HEK293 (cell line): Measurements from ENCODE around the gene GDAP1L1.

Experiments used
- CTCF ChIP-seq: fragments of 450-650 bp; formaldehyde crosslinking; IDR thresholded peaks from 2 replicates; pipeline ENCODE4 v1.5.1; 2016; ENCODE audit warnings: missing biosample characterization, missing genetic modification characterization
- GFI1B ChIP-seq: fragments of 450-650 bp; formaldehyde crosslinking; IDR thresholded peaks from 2 replicates; pipeline ENCODE4 v1.5.1; 2016; ENCODE audit warnings: missing biosample characterization, missing genetic modification characterization
- REST ChIP-seq: fragments of 450-650 bp; formaldehyde crosslinking; IDR thresholded peaks from 2 replicates; pipeline ENCODE4 v1.5.1; 2016; ENCODE audit warnings: missing biosample characterization, missing genetic modification characterization
- SCRT2 ChIP-seq: fragments of 450-650 bp; formaldehyde crosslinking; IDR thresholded peaks from 2 replicates; pipeline ENCODE4 v1.5.1; 2016; ENCODE audit warnings: missing biosample characterization, missing genetic modification characterization
- SETDB1 ChIP-seq: IDR thresholded peaks from one replicate; pipeline ENCODE4 v1.6.1; 2017; ENCODE audit warnings: mild to moderate bottlenecking, low read length, moderate library complexity, mixed read lengths; ENCODE audit not compliant: insufficient read length
- TRIM28 ChIP-seq: IDR thresholded peaks from 2 replicates; pipeline ENCODE4 v1.6.1; 2011; ENCODE audit warnings: low read length, control low read depth, borderline replicate concordance
- WT1 ChIP-seq: fragments of 450-650 bp; formaldehyde crosslinking; IDR thresholded peaks from 2 replicates; pipeline ENCODE4 v1.5.1; 2016; ENCODE audit warnings: missing biosample characterization, missing genetic modification characterization
- ZBTB26 ChIP-seq: fragments of 450-650 bp; formaldehyde crosslinking; optimal IDR thresholded peaks from 2 replicates; pipeline ENCODE3; 2016; ENCODE audit warnings: missing biosample characterization, mild to moderate bottlenecking, missing genetic modification characterization
- ZBTB6 ChIP-seq: fragments of 450-650 bp; formaldehyde crosslinking; IDR thresholded peaks from 2 replicates; pipeline ENCODE4 v1.5.1; 2017; ENCODE audit warnings: missing biosample characterization, missing genetic modification characterization
- ZNF148 ChIP-seq: fragments of 450-650 bp; formaldehyde crosslinking; IDR thresholded peaks from 2 replicates; pipeline ENCODE4 v1.5.0; 2017; ENCODE audit warnings: missing biosample characterization, missing genetic modification characterization, borderline replicate concordance
- ZNF174 ChIP-seq: fragments of 450-650 bp; formaldehyde crosslinking; IDR thresholded peaks from 2 replicates; pipeline ENCODE4 v1.5.0; 2017; ENCODE audit warnings: missing biosample characterization, mild to moderate bottlenecking, missing genetic modification characterization
- ZNF19 ChIP-seq: fragments of 450-650 bp; formaldehyde crosslinking; IDR thresholded peaks from 2 replicates; pipeline ENCODE4; 2016; ENCODE audit warnings: missing biosample characterization, missing genetic modification characterization, low read depth
- ZNF292 ChIP-seq: fragments of 450-650 bp; formaldehyde crosslinking; IDR thresholded peaks from 2 replicates; pipeline ENCODE4 v1.5.1; 2016; ENCODE audit warnings: low read depth, missing biosample characterization, missing genetic modification characterization, borderline replicate concordance
- ZNF324 ChIP-seq: fragments of 450-650 bp; formaldehyde crosslinking; IDR thresholded peaks from 2 replicates; pipeline ENCODE4 v1.5.1; 2016; ENCODE audit warnings: missing biosample characterization, missing genetic modification characterization
- ZNF558 ChIP-seq: fragments of 450-650 bp; formaldehyde crosslinking; IDR thresholded peaks from 2 replicates; pipeline ENCODE4 v1.5.1; 2016; ENCODE audit warnings: missing biosample characterization, missing genetic modification characterization
- ZNF585B ChIP-seq: fragments of 450-650 bp; formaldehyde crosslinking; IDR thresholded peaks from 2 replicates; pipeline ENCODE4 v1.5.1; 2016; ENCODE audit warnings: missing biosample characterization, missing genetic modification characterization
- ZNF624 ChIP-seq: fragments of 450-650 bp; formaldehyde crosslinking; IDR thresholded peaks from 2 replicates; pipeline ENCODE4 v1.5.1; 2017; ENCODE audit warnings: missing biosample characterization, missing genetic modification characterization
- ZNF639 ChIP-seq: fragments of 450-650 bp; formaldehyde crosslinking; IDR thresholded peaks from 2 replicates; pipeline ENCODE4 v1.5.1; 2016; ENCODE audit warnings: missing biosample characterization, missing genetic modification characterization
- ZNF704 ChIP-seq: fragments of 450-650 bp; formaldehyde crosslinking; IDR thresholded peaks from 2 replicates; pipeline ENCODE4 v1.5.1; 2016; ENCODE audit warnings: missing biosample characterization, missing genetic modification characterization
- ZNF76 ChIP-seq: fragments of 450-650 bp; formaldehyde crosslinking; IDR thresholded peaks from 2 replicates; pipeline ENCODE4; 2016; ENCODE audit warnings: low read depth, missing biosample characterization, missing genetic modification characterization, borderline replicate concordance
- ZNF792 ChIP-seq: fragments of 450-650 bp; formaldehyde crosslinking; IDR thresholded peaks from 2 replicates; pipeline ENCODE4 v1.5.1; 2016; ENCODE audit warnings: missing biosample characterization, missing genetic modification characterization
- ZSCAN16 ChIP-seq: fragments of 450-650 bp; formaldehyde crosslinking; IDR thresholded peaks from 2 replicates; pipeline ENCODE4 v1.5.1; 2016; ENCODE audit warnings: missing biosample characterization, missing genetic modification characterization
- ZXDB ChIP-seq: fragments of 450-650 bp; formaldehyde crosslinking; IDR thresholded peaks from 2 replicates; pipeline ENCODE4 v1.5.1; 2016; ENCODE audit warnings: missing biosample characterization, missing genetic modification characterization

Gene GDAP1L1

GRCh38 chr20:44310664-44311639 lies 63.8 kb downstream of the GDAP1L1 start, which contains the start of gene FITM2 (continued):
- TF ChIP-seq ZNF585B (tag by site-specific recombination) (no peak), REST (tag by site-specific recombination) (peak; percentile 61; the same call in 1 of the 2 replicates), SETDB1 (no peak), ZNF19 (tag by site-specific recombination) (no peak), ZXDB (peak; percentile 75), ZNF792 (tag by site-specific recombination) (no peak), ZBTB6 (tag by site-specific recombination) (peak; percentile 37; the same call in 1 of the 2 replicates), ZNF324 (tag by site-specific recombination) (peak; percentile 87), ZBTB26 (tag by site-specific recombination) (peak; percentile 96), SCRT2 (tag by site-specific recombination) (peak; percentile 94), ZNF704 (0 out of 2 replicates have a peak, but pooled peaks have one; percentile 53), ZNF558 (tag by site-specific recombination) (no peak), ZNF148 (no peak), CTCF (peak; percentile 100), TRIM28 (no peak; the same call in 1 of the 2 replicates), WT1 (tag by site-specific recombination) (peak; percentile 55), ZNF624 (tag by site-specific recombination) (no peak), ZNF76 (peak; percentile 59; the same call in 1 of the 2 replicates), GFI1B (no peak), ZNF174 (tag by site-specific recombination) (no peak), ZNF292 (no peak), ZSCAN16 (tag by site-specific recombination) (peak; percentile 61; the same call in 1 of the 2 replicates), ZNF639 (tag by site-specific recombination) (peak; percentile 30)
